Large intestine (tissue), 3 donors: Measurements from ENCODE around the gene CDH13. TPM values are rescaled to one million over a fixed set of nuclear protein-coding genes. Genes with fewer than 3 reads are reported as not detected.

Source experiments
- DNase-seq, 2 donors: peaks; one replicate each; pipeline versions ENCODE4 v3.0.0 to v3.0.0-alpha.2; 2013
- H3K27ac ChIP-seq: one replicate; pipeline ENCODE4 v1.5.1; 2013; ENCODE audit warnings: low read length
- H3K27me3 ChIP-seq: 2 replicates; pipeline ENCODE4 v1.6.1; 2013; ENCODE audit warnings: low read length; ENCODE audit not compliant: control insufficient read depth, insufficient read depth
- H3K36me3 ChIP-seq: 2 replicates; pipeline ENCODE4 v1.6.1; 2013; ENCODE audit warnings: low read length; ENCODE audit not compliant: control insufficient read depth, insufficient read depth
- H3K4me1 ChIP-seq: one replicate; pipeline ENCODE4 v1.6.1; 2013; ENCODE audit warnings: low read length; ENCODE audit not compliant: control insufficient read depth, insufficient read depth
- H3K4me3 ChIP-seq: one replicate; pipeline ENCODE4 v1.5.1; 2013; ENCODE audit warnings: low read length
- H3K9me3 ChIP-seq: one replicate; pipeline ENCODE4 v1.6.1; 2013; ENCODE audit warnings: mild to moderate bottlenecking, low read depth, low read length, moderate library complexity; ENCODE audit not compliant: control insufficient read depth
- WGBS: methylation state at CpG from one replicate; pipeline ENCODE4 v1.1.5; 2013; ENCODE audit warnings: low lambda C conversion rate; ENCODE audit not compliant: insufficient coverage; 5-methylcytosine and 5-hydroxymethylcytosine counted together
- polyA plus RNA-seq: library from polyadenylated mRNA; unstranded; fragments of 120-200 nt; gene quantifications from one replicate; pipeline ENCODE4 v1.2.1, GENCODE V29; 2013

Gene CDH13
- polyA plus RNA-seq, 1 donor = 17.1 TPM

GRCh38 chr16:83744441-83744981, 1117.7 kb downstream of the CDH13 start:
- WGBS = no CpG with 5 or more reads among the region's 12 CpGs
- H3K4me3 ChIP-seq = no peak overlapping the region
- no peaks in the 10 kb centered on the region for H3K36me3 ChIP-seq
- no peak overlapping the region for H3K27ac ChIP-seq
- no peaks in the 10 kb centered on the region for H3K4me1 ChIP-seq
- no peaks in the 10 kb centered on the region for H3K27me3 ChIP-seq
- DNase-seq = no peak
- no peaks in the 10 kb centered on the region for H3K9me3 ChIP-seq

GRCh38 chr16:83746611-83747010, 1119.8 kb downstream of the CDH13 start:
- no peaks in the 10 kb centered on the region for H3K4me1 ChIP-seq
- no peak for DNase-seq
- no peaks in the 10 kb centered on the region for H3K27me3 ChIP-seq
- no peak overlapping the region for H3K4me3 ChIP-seq
- H3K9me3 ChIP-seq = no peaks in the 10 kb centered on the region
- no peak overlapping the region for H3K27ac ChIP-seq
- no peaks in the 10 kb centered on the region for H3K36me3 ChIP-seq

GRCh38 chr16:83747936-83748335, 1121.2 kb downstream of the CDH13 start:
- WGBS = no CpG with 5 or more reads among the region's 3 CpGs

GRCh38 chr16:83755391-83755790, 1128.6 kb downstream of the CDH13 start:
- H3K36me3 ChIP-seq = no peaks in the 10 kb centered on the region
- no peaks in the 10 kb centered on the region for H3K4me1 ChIP-seq
- no peak overlapping the region for H3K27ac ChIP-seq
- no peak overlapping the region for H3K4me3 ChIP-seq
- H3K27me3 ChIP-seq = no peaks in the 10 kb centered on the region
- no peak for DNase-seq
- no peaks in the 10 kb centered on the region for H3K9me3 ChIP-seq

More at GRCh38 chr16:83747936-83748335, 1121.2 kb downstream of the CDH13 start:
- no peaks in the 10 kb centered on the region for H3K27me3 ChIP-seq
- no peaks in the 10 kb centered on the region for H3K9me3 ChIP-seq
- H3K27ac ChIP-seq = no peak overlapping the region
- no peak overlapping the region for H3K4me3 ChIP-seq
- DNase-seq = no peak
- no peaks in the 10 kb centered on the region for H3K36me3 ChIP-seq
- no peaks in the 10 kb centered on the region for H3K4me1 ChIP-seq

- Histone ChIP-seq H3K4me1 (no peaks in the 10 kb centered on the region), H3K36me3 (no peaks in the 10 kb centered on the region), H3K9me3 (no peaks in the 10 kb centered on the region), H3K27ac (no peak overlapping the region), H3K4me3 (no peak overlapping the region), H3K27me3 (peaks cover 5% of the 10 kb centered on the region)
- 60% methylated on average over 1 of the region's 11 CpGs for WGBS
- no peak for DNase-seq
These were observed 1135.6 kb downstream of the CDH13 start for GRCh38 chr16:83762141-83762991.

- H3K4me1 ChIP-seq = no peaks in the 10 kb centered on the region
- no peak overlapping the region for H3K4me3 ChIP-seq
- H3K27me3 ChIP-seq = peaks cover 5% of the 10 kb centered on the region
- H3K27ac ChIP-seq = no peak overlapping the region
- no peaks in the 10 kb centered on the region for H3K9me3 ChIP-seq
- DNase-seq = no peak
- H3K36me3 ChIP-seq = no peaks in the 10 kb centered on the region
- 90% methylated on average over 5 of the region's 5 CpGs for WGBS
These were observed 1136.2 kb downstream of the CDH13 start for GRCh38 chr16:83762992-83763358.

- Histone ChIP-seq H3K27ac (no peak overlapping the region), H3K4me3 (no peak overlapping the region), H3K36me3 (no peaks in the 10 kb centered on the region), H3K9me3 (no peaks in the 10 kb centered on the region), H3K27me3 (no peaks in the 10 kb centered on the region), H3K4me1 (no peaks in the 10 kb centered on the region)
- no peak for DNase-seq
- WGBS = no CpG with 5 or more reads among the region's 2 CpGs
These were observed 1142.2 kb downstream of the CDH13 start for GRCh38 chr16:83768986-83769385.

GRCh38 chr16:83769397-83770008, 1142.7 kb downstream of the CDH13 start:
- no CpG with 5 or more reads among the region's 5 CpGs for WGBS

GRCh38 chr16:83771306-83771942, 1144.7 kb downstream of the CDH13 start:
- H3K4me3 ChIP-seq = no peak overlapping the region
- DNase-seq = no peak
- H3K9me3 ChIP-seq = no peaks in the 10 kb centered on the region
- no peaks in the 10 kb centered on the region for H3K4me1 ChIP-seq
- WGBS = no CpG with 5 or more reads among the region's 5 CpGs
- H3K27ac ChIP-seq = no peak overlapping the region
- no peaks in the 10 kb centered on the region for H3K36me3 ChIP-seq
- no peaks in the 10 kb centered on the region for H3K27me3 ChIP-seq

More at GRCh38 chr16:83769397-83770008, 1142.7 kb downstream of the CDH13 start:
- no peak for DNase-seq
- Histone ChIP-seq H3K9me3 (no peaks in the 10 kb centered on the region), H3K36me3 (no peaks in the 10 kb centered on the region), H3K27ac (no peak overlapping the region), H3K27me3 (no peaks in the 10 kb centered on the region), H3K4me1 (no peaks in the 10 kb centered on the region), H3K4me3 (no peak overlapping the region)

GRCh38 chr16:83772806-83773205, 1146.0 kb downstream of the CDH13 start:
- no peak for DNase-seq
- Histone ChIP-seq H3K27ac (no peak overlapping the region), H3K36me3 (no peaks in the 10 kb centered on the region), H3K9me3 (no peaks in the 10 kb centered on the region), H3K27me3 (no peaks in the 10 kb centered on the region), H3K4me1 (no peaks in the 10 kb centered on the region), H3K4me3 (no peak overlapping the region)
- no CpG with 5 or more reads among the region's 1 CpG for WGBS
